Measurements from ENCODE around the gene SPC25. TPM values are rescaled to one million over a fixed set of nuclear protein-coding genes. Genes with fewer than 3 reads are reported as not detected.
"Not testable (repeated sequence)": the region's sequence is repeated elsewhere in the genome, so short reads cannot be mapped to it uniquely, and the experiment has no call there.

The SPC25 gene
- 8.2 TPM for total RNA-seq

DNA sequence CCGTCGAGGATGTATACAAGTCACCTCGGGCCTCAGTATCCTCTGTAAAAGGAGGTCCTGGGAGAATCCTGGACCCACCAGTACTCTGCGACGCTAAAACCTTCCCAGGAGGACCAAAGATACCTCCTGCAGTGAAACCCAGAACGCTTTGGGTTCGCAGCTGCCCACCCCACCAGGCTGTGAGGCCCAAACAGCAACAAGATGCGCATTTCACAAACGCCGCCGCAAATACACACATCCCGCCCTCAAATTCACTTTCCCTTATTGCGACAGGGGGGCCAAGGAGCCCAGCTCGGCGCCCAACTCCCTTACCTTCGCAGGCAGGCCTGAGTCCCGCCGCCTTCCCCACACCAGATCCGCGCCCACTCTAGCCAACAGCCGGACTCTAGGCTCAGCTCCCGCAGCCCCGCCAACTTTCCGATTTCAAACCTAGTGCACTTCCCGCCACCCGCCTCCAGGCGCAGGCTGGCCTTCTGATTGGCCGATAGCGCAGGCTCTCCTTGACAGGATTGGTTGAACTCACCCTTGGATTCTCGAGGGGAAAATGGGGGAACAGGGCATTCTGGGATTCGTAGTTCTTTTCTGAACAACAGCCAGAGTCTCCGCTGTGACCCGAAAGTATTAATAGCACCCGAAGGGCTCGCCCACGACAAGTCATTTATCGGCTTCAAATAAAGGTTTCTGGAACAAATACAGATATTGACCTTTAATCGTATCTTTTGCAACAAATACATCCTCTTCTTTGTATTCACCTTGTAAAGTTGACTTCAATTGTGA, at the start of gene SPC25:
Gene SPC25, minus strand, starts transcription at position 425 of the 777 bp plus-strand sequence. CDS start 911 bp downstream, outside the sequence.
- DNase-seq, result peak; percentile 93

DNA sequence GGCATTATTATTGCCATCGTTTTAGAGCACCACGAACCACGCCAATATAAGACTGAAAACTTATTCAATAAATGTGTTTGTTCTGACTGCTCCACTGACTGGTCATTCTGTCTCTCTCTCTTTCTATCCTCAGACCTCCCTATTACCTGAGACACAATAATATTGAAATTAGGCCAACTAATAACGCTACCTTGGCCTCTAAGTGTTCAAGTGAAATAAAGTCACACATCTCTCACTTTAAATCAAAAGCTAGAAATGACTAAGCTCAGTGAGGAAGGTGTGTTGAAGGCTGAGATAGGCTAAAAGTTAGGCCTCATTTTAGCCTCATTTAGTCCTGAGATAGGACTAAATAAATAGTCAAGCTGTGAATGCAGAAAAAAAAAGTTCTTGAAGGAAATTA, 49.7 kb upstream of the SPC25 start:
- DNase-seq, result no peak

DNA sequence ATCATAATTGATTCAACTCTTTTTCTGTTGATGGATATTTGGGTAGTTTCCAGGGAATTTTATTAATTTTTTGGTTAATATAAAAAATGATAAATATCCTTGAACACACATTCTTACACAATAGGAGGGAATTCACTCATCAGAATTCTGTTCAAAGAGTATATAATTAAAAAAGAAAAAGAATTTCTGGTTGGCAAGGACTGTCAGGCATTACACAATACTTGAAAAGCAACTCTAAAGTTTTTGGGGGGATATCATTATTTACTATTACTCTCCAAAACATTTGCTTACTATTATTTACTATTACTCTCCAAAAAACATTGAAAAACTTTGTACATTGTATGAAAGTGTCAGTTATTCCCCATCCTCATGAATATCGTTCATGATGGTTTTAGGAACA, 48.8 kb upstream of the SPC25 start:
- no peak for DNase-seq

DNA sequence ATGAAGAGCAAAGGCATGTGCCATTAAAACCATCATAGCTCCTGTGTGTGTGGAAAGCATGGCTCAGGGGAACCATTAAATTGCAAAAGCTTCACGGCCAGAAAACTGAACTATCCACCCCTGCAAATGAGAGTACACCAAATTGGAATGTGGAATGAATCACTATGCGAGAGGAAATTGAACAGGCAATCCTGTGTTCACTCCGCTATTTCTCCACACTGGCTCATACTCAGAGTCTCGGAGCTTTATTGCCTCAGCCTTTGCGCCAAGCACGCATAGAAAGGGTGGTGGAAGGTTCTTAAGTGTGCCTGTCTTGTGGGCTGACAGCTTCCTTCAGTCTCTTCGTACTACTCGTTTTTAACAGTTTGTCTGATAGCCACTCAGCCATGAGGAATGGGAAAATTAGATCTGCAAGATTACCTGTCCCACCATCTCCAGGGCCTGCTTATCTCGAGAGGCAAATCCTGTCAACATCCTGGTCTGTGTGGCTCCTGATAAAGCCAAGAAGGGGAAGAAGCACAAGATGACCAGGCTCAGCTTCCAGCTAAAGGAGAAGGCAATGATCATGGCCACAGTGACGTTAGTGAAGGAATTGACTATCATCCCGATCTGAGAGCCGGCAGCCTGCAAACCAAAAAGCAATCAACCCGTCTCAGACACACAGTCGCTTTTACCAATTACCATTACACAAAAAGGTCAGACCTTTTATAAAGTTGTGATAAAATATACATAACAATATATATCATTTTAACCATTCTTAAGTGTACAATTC, 45.8 kb upstream of the SPC25 start:
- no peak for DNase-seq

- DNase-seq, result no peak
Observed at GRCh38 chr2:168934826-168935225, 44.6 kb upstream of the SPC25 start.

DNA sequence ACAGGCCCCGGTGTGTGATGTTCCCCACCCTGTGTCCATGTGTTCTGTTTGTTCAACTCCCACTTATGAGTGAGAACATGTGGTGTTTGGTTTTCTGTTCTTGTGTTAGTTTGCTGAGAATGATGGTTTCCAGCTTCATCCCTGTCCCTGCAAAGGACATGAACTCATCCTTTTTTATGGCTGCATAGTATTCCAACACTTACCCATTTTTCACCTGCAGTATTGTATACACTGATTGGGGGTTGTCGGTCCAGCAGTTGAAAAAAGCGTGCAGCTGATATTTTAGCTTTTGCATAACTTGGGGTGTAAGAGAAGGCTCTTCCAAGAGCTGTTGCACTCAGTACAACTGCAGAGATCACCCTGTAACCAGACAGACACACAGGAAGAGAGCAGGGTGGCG, 41.9 kb upstream of the SPC25 start:
- DNase-seq, result not testable (repeated sequence)

- DNase-seq, result no peak
Observed at GRCh38 chr2:168930242-168930641, 40.0 kb upstream of the SPC25 start.

GRCh38 chr2:168929031-168929430, 38.8 kb upstream of the SPC25 start:
- no peak for DNase-seq

DNA sequence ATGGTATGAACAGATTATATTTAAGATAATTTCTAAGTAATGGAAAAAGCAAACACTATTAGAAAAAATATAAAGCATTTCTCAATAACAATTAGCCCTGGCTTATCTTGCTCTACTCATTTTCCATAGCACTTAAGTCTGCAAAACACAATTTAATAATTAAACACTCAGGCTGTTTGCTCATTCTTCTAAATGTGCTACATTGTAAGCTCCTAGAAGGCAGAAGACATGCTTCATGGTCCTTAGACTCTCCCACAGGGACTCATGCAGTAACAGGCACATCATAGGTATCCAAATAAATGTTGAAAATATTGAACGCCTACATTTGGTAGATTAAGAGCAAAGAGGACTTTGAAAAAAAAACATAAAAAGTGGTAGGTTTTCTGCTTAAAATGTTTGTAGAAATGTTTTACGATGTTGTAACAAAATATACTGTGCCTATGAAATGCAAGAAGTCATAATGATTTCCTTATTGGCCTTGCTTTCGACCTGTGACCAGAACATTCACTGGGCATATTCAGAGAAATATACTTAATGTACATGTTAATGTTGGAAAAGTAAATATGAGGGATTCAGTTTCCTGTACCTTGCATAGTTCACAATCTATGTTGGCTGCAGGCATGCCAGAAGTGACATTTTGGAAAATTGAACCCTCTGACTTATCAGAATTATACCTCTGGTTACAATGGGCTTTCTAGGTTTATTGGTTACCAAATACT, 38.0 kb upstream of the SPC25 start:
- no peak for DNase-seq

DNA sequence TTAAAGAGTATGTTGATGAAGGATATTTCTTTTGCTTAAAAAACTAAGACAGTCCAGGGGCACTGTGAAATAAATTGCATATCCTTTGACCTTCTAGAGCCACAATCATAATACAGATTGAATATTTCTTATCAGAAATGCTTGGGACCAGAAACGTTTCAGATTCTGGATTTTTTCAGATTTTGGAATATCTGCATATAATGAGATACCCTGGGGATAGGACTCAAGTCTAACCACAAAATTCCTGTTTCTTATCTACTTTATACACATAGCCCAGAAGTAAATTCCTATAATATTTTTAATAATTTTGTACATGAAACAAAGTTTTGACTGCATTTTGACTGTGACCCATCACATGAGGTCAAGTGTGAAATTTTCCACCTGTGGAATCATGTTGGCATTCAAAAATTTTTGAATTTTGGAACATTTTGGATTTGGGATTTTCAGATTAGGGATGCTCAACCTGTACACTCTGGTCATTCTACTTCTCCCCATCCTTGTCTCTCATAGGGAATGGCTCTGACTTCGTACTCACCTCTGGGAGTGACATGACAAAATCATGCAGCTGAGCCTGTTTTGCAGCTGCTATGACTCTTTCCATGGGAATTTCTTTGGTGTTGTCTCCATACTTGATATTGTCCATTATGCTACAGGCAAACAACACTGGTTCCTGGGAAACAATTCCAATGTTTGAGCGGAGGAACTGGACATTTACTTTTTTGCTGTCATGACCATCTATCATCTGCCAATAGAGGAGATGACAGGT, 36.6 kb upstream of the SPC25 start:
- no peak for DNase-seq

GRCh38 chr2:168920504-168921157, 30.4 kb upstream of the SPC25 start:
- DNase-seq, result no peak

DNA sequence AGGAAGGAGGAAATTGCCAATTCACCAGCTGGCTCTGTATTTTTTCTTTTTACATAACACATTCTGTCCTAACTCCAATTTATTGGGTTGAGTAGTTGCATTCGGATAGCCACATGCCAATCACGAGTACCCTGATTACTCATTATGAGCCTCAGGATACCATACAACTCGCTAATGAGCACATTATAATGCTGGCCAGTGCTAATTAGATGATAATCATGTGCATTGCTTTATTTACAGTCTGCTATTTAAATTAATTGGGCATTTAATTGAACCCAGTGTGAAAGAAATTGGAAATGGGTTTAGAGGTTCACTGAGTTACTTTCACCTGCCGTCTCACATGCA, 26.1 kb upstream of the SPC25 start:
- no peak for DNase-seq

GRCh38 chr2:168915441-168916330, 25.5 kb upstream of the SPC25 start:
- DNase-seq, result no peak

DNA sequence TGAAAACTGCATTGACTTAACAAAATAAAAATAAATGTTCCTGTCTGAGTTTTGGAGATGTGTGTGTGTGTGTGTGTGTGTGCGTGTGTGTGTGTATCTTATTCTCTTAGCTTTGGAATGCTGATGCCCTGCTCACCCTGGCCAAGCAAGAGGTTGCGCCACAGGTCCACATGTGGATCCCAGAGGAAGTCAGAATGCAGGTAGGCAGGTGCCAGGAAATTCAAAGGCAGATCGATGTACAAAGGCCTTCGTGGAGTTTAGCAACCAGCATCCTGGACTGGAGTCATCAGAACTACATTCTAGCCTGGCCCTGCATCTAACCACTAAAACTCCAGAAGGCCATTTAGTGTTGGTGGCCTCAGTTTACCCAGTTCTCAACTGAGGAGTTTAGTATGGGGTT, 23.3 kb upstream of the SPC25 start:
- no peak for DNase-seq

DNA sequence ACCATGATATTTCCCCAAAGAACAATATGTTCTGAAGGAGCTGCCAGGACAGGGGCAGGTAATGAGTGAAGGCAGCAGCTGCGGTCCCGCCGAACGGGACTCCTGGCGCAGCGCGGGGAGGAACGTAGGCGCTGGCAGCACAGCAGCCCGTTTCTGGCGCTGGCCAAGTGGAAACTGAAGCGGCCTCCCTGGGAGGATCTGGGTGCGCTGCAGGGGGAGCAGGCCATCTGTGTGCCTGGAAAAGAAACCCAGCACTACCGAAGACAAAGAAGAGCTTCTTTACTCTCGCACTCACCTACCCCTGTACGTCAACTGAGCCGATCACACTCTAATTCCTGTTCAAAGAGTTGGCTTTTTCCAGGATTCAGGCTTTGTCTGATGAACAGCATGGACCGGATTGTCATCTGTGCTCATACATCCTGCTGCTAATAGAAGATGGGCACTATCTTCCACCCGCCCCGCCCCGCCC, 22.7 kb upstream of the SPC25 start:
- DNase-seq, result no peak

GRCh38 chr2:168912466-168912865, 22.2 kb upstream of the SPC25 start:
- DNase-seq, result no peak

GRCh38 chr2:168910330-168910729, 20.1 kb upstream of the SPC25 start:
- no peak for DNase-seq

DNA sequence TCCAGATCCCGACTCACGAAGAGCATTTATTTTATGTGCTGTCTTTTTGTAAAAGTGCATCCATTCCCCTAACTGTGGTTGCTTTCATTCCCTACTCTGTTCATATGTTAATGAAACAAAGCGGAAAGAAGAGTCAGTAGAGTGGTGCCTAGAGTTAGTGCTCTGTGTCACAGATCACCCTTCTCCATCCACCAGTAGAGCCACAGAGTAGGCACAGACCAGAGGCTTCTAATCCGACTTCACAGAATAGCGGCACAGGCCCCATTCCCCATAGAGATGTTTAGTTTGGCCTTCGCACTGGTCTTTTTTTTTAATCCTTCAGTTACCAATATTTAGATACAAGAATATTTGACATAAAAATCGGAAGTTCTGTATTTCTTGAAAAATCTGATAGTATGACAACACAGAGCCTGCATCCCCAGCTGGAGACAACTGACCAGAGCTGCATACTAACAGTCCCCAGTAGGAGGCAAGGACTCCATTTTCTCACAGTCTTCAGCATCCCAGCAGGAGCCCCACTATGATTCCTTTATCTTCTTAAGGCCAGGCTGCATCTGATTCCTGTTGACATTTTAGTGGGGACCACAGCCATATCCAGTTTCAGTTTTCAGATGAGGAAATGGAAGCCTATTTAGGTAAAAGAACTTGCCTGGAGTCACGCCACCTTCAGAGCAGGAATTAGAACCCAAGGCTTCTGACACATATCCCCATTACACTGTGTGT, 17.9 kb upstream of the SPC25 start:
- no peak for DNase-seq

DNA sequence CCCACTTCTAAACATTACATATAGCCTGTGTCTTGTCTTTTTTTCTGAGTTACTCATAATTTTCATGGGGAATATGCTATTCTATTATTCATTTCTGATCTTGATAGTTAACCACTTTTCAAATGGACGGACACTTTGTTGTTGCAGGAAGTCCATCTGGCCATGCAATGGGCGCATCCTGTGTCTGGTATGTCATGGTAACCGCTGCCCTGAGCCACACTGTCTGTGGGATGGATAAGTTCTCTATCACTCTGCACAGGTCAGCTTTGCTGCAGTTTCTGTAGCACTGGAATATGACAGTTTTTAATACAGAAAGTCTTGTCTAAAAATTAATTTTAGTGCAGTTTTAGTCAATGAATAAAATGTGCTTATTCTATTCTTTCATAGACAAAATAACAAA, 14.1 kb upstream of the SPC25 start:
- no peak for DNase-seq

DNA sequence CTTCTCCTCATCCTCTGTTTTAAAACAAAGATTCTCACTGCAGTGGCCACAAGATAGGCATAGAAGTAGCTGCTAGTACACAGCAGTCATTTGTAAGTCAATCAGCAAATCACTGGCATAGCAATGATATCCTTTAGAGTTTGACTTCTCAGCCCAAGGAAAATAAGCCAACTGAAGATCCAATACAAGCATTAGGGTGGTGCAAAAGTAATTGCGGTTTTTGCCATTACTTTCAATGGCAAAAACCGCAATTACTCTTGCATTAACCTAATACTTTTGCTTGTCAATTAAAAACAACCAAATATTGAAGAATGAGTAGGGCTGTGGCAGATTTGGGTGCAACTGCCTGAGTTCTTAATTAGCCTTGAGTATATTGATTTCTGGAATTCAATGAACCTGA, 13.7 kb upstream of the SPC25 start:
- no peak for DNase-seq
